ENCODE data around the gene MSL1.
A peak's percentile ranks its signal among the peaks of the same experiment; 100 is the strongest.

The MSL1 gene

GRCh38 chr17:40176754-40177110 is 55.0 kb downstream of the MSL1 start:
- H3K27ac ChIP-seq: peak overlapping the region; percentile 61
- TF ChIP-seq ZFX (IDR thresholded peaks at IDR 0.05) (no peak), CTCF (conservative IDR thresholded peaks at IDR 0.05) (no peak)

- peak within 1 kb of the TSS; percentile 61 for H3K27ac ChIP-seq
- TF ChIP-seq ZFX (IDR thresholded peaks at IDR 0.05): no peak
- no peak for TF ChIP-seq CTCF (conservative IDR thresholded peaks at IDR 0.05)
These were observed 55.6 kb downstream of the MSL1 start, which contains the start of gene RAPGEFL1 for GRCh38 chr17:40177275-40177874. Gene RAPGEFL1 (plus strand): TSS chr17:40177470. CDS start chr17:40177862, 392 bp downstream.

GRCh38 chr17:40178021-40178601 is 56.3 kb downstream of the MSL1 start:
- TF ChIP-seq CTCF (conservative IDR thresholded peaks at IDR 0.05) (no peak), ZFX (IDR thresholded peaks at IDR 0.05) (no peak)
- H3K27ac ChIP-seq: no peak overlapping the region; the same call in 1 of the 2 replicates

- TF ChIP-seq ZFX (IDR thresholded peaks at IDR 0.05) (no peak), CTCF (conservative IDR thresholded peaks at IDR 0.05) (no peak)
- H3K27ac ChIP-seq: no peak overlapping the region
These were observed 56.9 kb downstream of the MSL1 start for GRCh38 chr17:40178660-40179059.

GRCh38 chr17:40179923-40180659 is 58.3 kb downstream of the MSL1 start:
- TF ChIP-seq CTCF (conservative IDR thresholded peaks at IDR 0.05): no peak
- TF ChIP-seq ZFX (IDR thresholded peaks at IDR 0.05): no peak

GRCh38 chr17:40180694-40181093 is 58.9 kb downstream of the MSL1 start:
- TF ChIP-seq ZFX (IDR thresholded peaks at IDR 0.05): no peak
- no peak for TF ChIP-seq CTCF (conservative IDR thresholded peaks at IDR 0.05)
- no peak overlapping the region for H3K27ac ChIP-seq

More at GRCh38 chr17:40179923-40180659, 58.3 kb downstream of the MSL1 start:
- no peak overlapping the region for H3K27ac ChIP-seq

- H3K27ac ChIP-seq: no peak overlapping the region
- TF ChIP-seq ZFX (IDR thresholded peaks at IDR 0.05) (no peak), CTCF (conservative IDR thresholded peaks at IDR 0.05) (no peak)
These were observed 59.4 kb downstream of the MSL1 start for GRCh38 chr17:40181205-40181604.
